HepG2 (cell line): ENCODE results near the gene LARP1. TPM values are rescaled to one million over a fixed set of nuclear protein-coding genes. Genes with fewer than 3 reads are reported as not detected.

ENCODE experiments used
- BRCA1 ChIP-seq: sonication (generic); formaldehyde crosslinking; IDR thresholded peaks from 2 replicates; pipeline ENCODE4 v1.4.0; 2020; ENCODE audit warnings: missing genetic modification reagents
- CREM ChIP-seq, 2 experiments: sonication (generic) in 1 of 2; formaldehyde crosslinking in 1 of 2; IDR thresholded peaks; 2 replicates each; pipeline versions ENCODE4 v1.4.0 to v1.6.1; 2016 to 2020; ENCODE audit warnings: antibody characterized with exemption in 1 of 2, mild to moderate bottlenecking in 1 of 2, missing genetic modification reagents in 1 of 2
- FOXK1 ChIP-seq: sonication (generic); formaldehyde crosslinking; IDR thresholded peaks from 2 replicates; pipeline ENCODE4 v1.4.0; 2020; ENCODE audit warnings: low read depth, missing genetic modification reagents, borderline replicate concordance
- ISL2 ChIP-seq: sonication (generic); formaldehyde crosslinking; IDR thresholded peaks from 2 replicates; pipeline ENCODE4 v1.5.0; 2020; ENCODE audit warnings: missing genetic modification reagents
- SRY ChIP-seq: sonication (generic); formaldehyde crosslinking; IDR thresholded peaks from 2 replicates; pipeline ENCODE4 v1.8.0; 2022; ENCODE audit warnings: mild to moderate bottlenecking, missing genetic modification reagents
- TCF7 ChIP-seq: sonication (generic); IDR thresholded peaks from 2 replicates; pipeline ENCODE4 v1.6.1; 2016; ENCODE audit warnings: antibody characterized with exemption, low read depth
- THAP9 ChIP-seq: sonication (generic); formaldehyde crosslinking; IDR thresholded peaks from 2 replicates; pipeline ENCODE4; 2020; ENCODE audit warnings: missing genetic modification reagents, mild to moderate bottlenecking, borderline replicate concordance
- ZBTB42 ChIP-seq: sonication (generic); formaldehyde crosslinking; IDR thresholded peaks from 2 replicates; pipeline ENCODE4 v1.5.0; 2020; ENCODE audit warnings: mild to moderate bottlenecking, missing genetic modification reagents
- ZC3H13 ChIP-seq: sonication (generic); formaldehyde crosslinking; IDR thresholded peaks from 2 replicates; pipeline ENCODE4 v1.8.1; 2023; ENCODE audit warnings: mild to moderate bottlenecking, missing genetic modification reagents, moderate library complexity
- ZHX1 ChIP-seq: sonication (generic); formaldehyde crosslinking; IDR thresholded peaks from 2 replicates; pipeline ENCODE4 v1.8.1; 2022; ENCODE audit warnings: low read depth, mild to moderate bottlenecking, missing genetic modification reagents
- ZNF124 ChIP-seq: sonication (generic); formaldehyde crosslinking; IDR thresholded peaks from 2 replicates; pipeline ENCODE4 v1.4.0; 2020; ENCODE audit warnings: missing genetic modification reagents
- ZNF160 ChIP-seq: sonication (generic); formaldehyde crosslinking; IDR thresholded peaks from 2 replicates; pipeline ENCODE4 v1.8.0; 2022; ENCODE audit warnings: mild to moderate bottlenecking, inconsistent platforms, missing genetic modification reagents
- ZNF547 ChIP-seq: sonication (generic); formaldehyde crosslinking; IDR thresholded peaks from 2 replicates; pipeline ENCODE4 v1.5.1; 2020; ENCODE audit warnings: mild to moderate bottlenecking, missing genetic modification reagents
- ZNF703 ChIP-seq: sonication (generic); formaldehyde crosslinking; IDR thresholded peaks from 2 replicates; pipeline ENCODE4 v1.5.1; 2020; ENCODE audit warnings: missing genetic modification reagents, mild to moderate bottlenecking, moderate library complexity, borderline replicate concordance
- ZNF883 ChIP-seq: sonication (generic); formaldehyde crosslinking; IDR thresholded peaks from 2 replicates; pipeline ENCODE4 v1.5.1; 2020; ENCODE audit warnings: mild to moderate bottlenecking, missing genetic modification reagents; ENCODE audit errors: not compliant biosample characterization
- polyA plus RNA-seq, 8 experiments: library from polyadenylated mRNA; depleted of rRNA in 3 of 8; stranded (reverse) in 7 of 8; unstranded in 1 of 8; fragments of >200 nt; fragmentation: Illumina TruSeq in 4 of 8; extraction: Trizol in 4 of 8; gene quantifications; 2 replicates each; pipeline versions ENCODE4 v1.2.1 to v1.2.3, GENCODE V29; 2011 to 2016; ENCODE audit warnings: low read depth in 4 of 8, missing spikeins in 1 of 8, mixed read lengths in 1 of 8; ENCODE audit not compliant: insufficient read depth in 1 of 8
- total RNA-seq, 5 experiments: library from RNA; depleted of rRNA; stranded (reverse); fragments of >200 nt; fragmentation: Illumina TruSeq; extraction: Trizol; gene quantifications; 2 replicates each; pipeline ENCODE4 v1.2.3, GENCODE V29; 2016; ENCODE audit warnings: low read depth in 1 of 5
- TF ChIP-seq, protein P1 (sequence below): sonication (generic); formaldehyde crosslinking; IDR thresholded peaks from 2 replicates; pipeline ENCODE4 v1.9.0; 2022; ENCODE audit warnings: low read depth, missing genetic modification reagents
- TF ChIP-seq, protein P2 (sequence below): sonication (generic); formaldehyde crosslinking; conservative IDR thresholded peaks from 2 replicates; pipeline ENCODE4 v1.4.0; 2020; ENCODE audit warnings: missing genetic modification reagents

The LARP1 gene
- total and polyA plus RNA-seq, 2 of the 13 experiments (the other 11 are each of a cell fraction or from before 2014, with no cell fraction given), result 45.2 to 61.4 TPM

- TF ChIP-seq ISL2, result peak; percentile 99
- TF ChIP-seq ZNF883 (CRISPR knock-in tag), result no peak
- TF ChIP-seq ZHX1 (CRISPR knock-in tag), result no peak
- peak; percentile 91 for TF ChIP-seq TCF7
- no peak for TF ChIP-seq THAP9
- no peak for TF ChIP-seq SRY (CRISPR knock-in tag)
- TF ChIP-seq ZNF547 (CRISPR knock-in tag), result no peak
- TF ChIP-seq ZNF124 (CRISPR knock-in tag), result peak; percentile 70; the same call in 1 of the 2 replicates
- TF ChIP-seq ZBTB42 (CRISPR knock-in tag), result no peak
- TF ChIP-seq ZNF160 (CRISPR knock-in tag), result no peak; the same call in 1 of the 2 replicates
- TF ChIP-seq CREM (IDR thresholded peaks at IDR 0.05), result peak; percentile 90
- TF ChIP-seq CREM (CRISPR knock-in tag; IDR thresholded peaks at IDR 0.05), result no peak
- TF ChIP-seq, protein P1, sequence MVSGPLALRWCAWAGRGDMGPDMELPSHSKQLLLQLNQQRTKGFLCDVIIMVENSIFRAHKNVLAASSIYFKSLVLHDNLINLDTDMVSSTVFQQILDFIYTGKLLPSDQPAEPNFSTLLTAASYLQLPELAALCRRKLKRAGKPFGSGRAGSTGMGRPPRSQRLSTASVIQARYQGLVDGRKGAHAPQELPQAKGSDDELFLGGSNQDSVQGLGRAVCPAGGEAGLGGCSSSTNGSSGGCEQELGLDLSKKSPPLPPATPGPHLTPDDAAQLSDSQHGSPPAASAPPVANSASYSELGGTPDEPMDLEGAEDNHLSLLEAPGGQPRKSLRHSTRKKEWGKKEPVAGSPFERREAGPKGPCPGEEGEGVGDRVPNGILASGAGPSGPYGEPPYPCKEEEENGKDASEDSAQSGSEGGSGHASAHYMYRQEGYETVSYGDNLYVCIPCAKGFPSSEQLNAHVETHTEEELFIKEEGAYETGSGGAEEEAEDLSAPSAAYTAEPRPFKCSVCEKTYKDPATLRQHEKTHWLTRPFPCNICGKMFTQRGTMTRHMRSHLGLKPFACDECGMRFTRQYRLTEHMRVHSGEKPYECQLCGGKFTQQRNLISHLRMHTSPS, result 0 out of 2 replicates have a peak, but pooled peaks have one; percentile 22
- TF ChIP-seq, protein P2, sequence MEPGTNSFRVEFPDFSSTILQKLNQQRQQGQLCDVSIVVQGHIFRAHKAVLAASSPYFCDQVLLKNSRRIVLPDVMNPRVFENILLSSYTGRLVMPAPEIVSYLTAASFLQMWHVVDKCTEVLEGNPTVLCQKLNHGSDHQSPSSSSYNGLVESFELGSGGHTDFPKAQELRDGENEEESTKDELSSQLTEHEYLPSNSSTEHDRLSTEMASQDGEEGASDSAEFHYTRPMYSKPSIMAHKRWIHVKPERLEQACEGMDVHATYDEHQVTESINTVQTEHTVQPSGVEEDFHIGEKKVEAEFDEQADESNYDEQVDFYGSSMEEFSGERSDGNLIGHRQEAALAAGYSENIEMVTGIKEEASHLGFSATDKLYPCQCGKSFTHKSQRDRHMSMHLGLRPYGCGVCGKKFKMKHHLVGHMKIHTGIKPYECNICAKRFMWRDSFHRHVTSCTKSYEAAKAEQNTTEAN (CRISPR knock-in tag), result no peak
- no peak for TF ChIP-seq BRCA1 (CRISPR knock-in tag)
- TF ChIP-seq FOXK1, result peak; percentile 71
- TF ChIP-seq ZC3H13 (CRISPR knock-in tag), result no peak
- TF ChIP-seq ZNF703 (CRISPR knock-in tag), result peak; percentile 82; the same call in 1 of the 2 replicates
Measured at GRCh38 chr5:154842689-154843530, 87.7 kb downstream of the LARP1 start (continued).
